Skeletal muscle satellite cell (primary cell): ENCODE measurements around the gene POLD4.

ENCODE experiments used
- H3K27me3 ChIP-seq: 2 replicates; pipeline ENCODE4 v1.7.0; 2013; ENCODE audit warnings: low read length; ENCODE audit not compliant: control insufficient read depth, insufficient read depth
- H3K36me3 ChIP-seq: 2 replicates; pipeline ENCODE4 v1.7.0; 2013; ENCODE audit warnings: mild to moderate bottlenecking, control low read depth, low read length; ENCODE audit not compliant: insufficient read depth
- H3K4me1 ChIP-seq: 2 replicates; pipeline ENCODE4 v1.7.0; 2013; ENCODE audit warnings: low read length; ENCODE audit not compliant: control insufficient read depth, insufficient read depth
- H3K4me2 ChIP-seq: 2 replicates; pipeline ENCODE4 v1.7.0; 2013; ENCODE audit warnings: mild to moderate bottlenecking, low read length
- H3K4me3 ChIP-seq: 2 replicates; pipeline ENCODE4 v1.7.0; 2013; ENCODE audit warnings: low read length
- H3K9ac ChIP-seq: 2 replicates; pipeline ENCODE4 v1.7.0; 2013; ENCODE audit warnings: mild to moderate bottlenecking, low read depth, low read length, moderate library complexity
- H3K9me3 ChIP-seq: replicated peaks from 2 replicates; pipeline ENCODE4 v1.7.0; 2013; ENCODE audit warnings: mild to moderate bottlenecking, control low read depth, low read length

The POLD4 gene

GRCh38 chr11:67366961-67367760, 13.8 kb upstream of the POLD4 start:
- peaks cover 61% of the 10 kb centered on the region for H3K4me1 ChIP-seq
- peak overlapping the region; percentile 47 for H3K9ac ChIP-seq
- peaks cover 46% of the 10 kb centered on the region for H3K36me3 ChIP-seq
- no peaks in the 10 kb centered on the region for H3K9me3 ChIP-seq
- no peak overlapping the region for H3K4me3 ChIP-seq
- H3K4me2 ChIP-seq: peak overlapping the region; percentile 63
- no peaks in the 10 kb centered on the region for H3K27me3 ChIP-seq

- Histone ChIP-seq H3K4me2 (peak overlapping the region; percentile 63), H3K36me3 (peaks cover 52% of the 10 kb centered on the region), H3K9me3 (no peaks in the 10 kb centered on the region), H3K4me1 (peaks cover 58% of the 10 kb centered on the region), H3K27me3 (no peaks in the 10 kb centered on the region), H3K9ac (peak overlapping the region; percentile 47), H3K4me3 (no peak overlapping the region)
Measured at GRCh38 chr11:67366546-67366945, 13.2 kb upstream of the POLD4 start.

GRCh38 chr11:67365736-67366444, 12.5 kb upstream of the POLD4 start:
- H3K4me1 ChIP-seq: peaks cover 51% of the 10 kb centered on the region
- peak overlapping the region; percentile 47 for H3K9ac ChIP-seq

GRCh38 chr11:67364783-67365722, 11.7 kb upstream of the POLD4 start:
- Histone ChIP-seq H3K9ac (no peak overlapping the region), H3K27me3 (no peaks in the 10 kb centered on the region), H3K9me3 (no peaks in the 10 kb centered on the region), H3K4me2 (no peak overlapping the region), H3K4me3 (no peak overlapping the region), H3K36me3 (peaks cover 53% of the 10 kb centered on the region), H3K4me1 (peaks cover 44% of the 10 kb centered on the region)

More at GRCh38 chr11:67365736-67366444, 12.5 kb upstream of the POLD4 start:
- H3K4me2 ChIP-seq: peak overlapping the region; percentile 63
- H3K36me3 ChIP-seq: peaks cover 53% of the 10 kb centered on the region
- no peak overlapping the region for H3K4me3 ChIP-seq
- no peaks in the 10 kb centered on the region for H3K27me3 ChIP-seq
- no peaks in the 10 kb centered on the region for H3K9me3 ChIP-seq

GRCh38 chr11:67364169-67364568, 10.8 kb upstream of the POLD4 start:
- H3K4me1 ChIP-seq: peaks cover 35% of the 10 kb centered on the region
- H3K36me3 ChIP-seq: peaks cover 53% of the 10 kb centered on the region

GRCh38 chr11:67357831-67358670, 4.7 kb upstream of the POLD4 start:
- Histone ChIP-seq H3K4me2 (peak overlapping the region; percentile 30), H3K4me1 (peaks cover 56% of the 10 kb centered on the region), H3K27me3 (no peaks in the 10 kb centered on the region), H3K9me3 (no peaks in the 10 kb centered on the region), H3K9ac (peak overlapping the region; percentile 8), H3K36me3 (peaks cover 19% of the 10 kb centered on the region), H3K4me3 (peak overlapping the region; percentile 8)

More at GRCh38 chr11:67364169-67364568, 10.8 kb upstream of the POLD4 start:
- Histone ChIP-seq H3K9me3 (no peaks in the 10 kb centered on the region), H3K9ac (no peak overlapping the region), H3K27me3 (no peaks in the 10 kb centered on the region), H3K4me3 (no peak overlapping the region), H3K4me2 (no peak overlapping the region)

- Histone ChIP-seq H3K27me3 (no peaks in the 10 kb centered on the region), H3K4me1 (peaks cover 63% of the 10 kb centered on the region), H3K9me3 (no peaks in the 10 kb centered on the region), H3K9ac (peak overlapping the region; percentile 80), H3K4me3 (peak overlapping the region; percentile 8), H3K4me2 (peak overlapping the region; percentile 30), H3K36me3 (peaks cover 9% of the 10 kb centered on the region)
Measured at GRCh38 chr11:67356864-67357561, 3.7 kb upstream of the POLD4 start.

- peak overlapping the region; percentile 80 for H3K9ac ChIP-seq
- no peak overlapping the region for H3K4me2 ChIP-seq
- H3K27me3 ChIP-seq: no peaks in the 10 kb centered on the region
- H3K36me3 ChIP-seq: peaks cover 7% of the 10 kb centered on the region
- H3K4me1 ChIP-seq: peaks cover 66% of the 10 kb centered on the region
- no peak overlapping the region for H3K4me3 ChIP-seq
- no peaks in the 10 kb centered on the region for H3K9me3 ChIP-seq
Measured at GRCh38 chr11:67356387-67356863, 3.1 kb upstream of the POLD4 start.

- Histone ChIP-seq H3K27me3 (no peaks in the 10 kb centered on the region), H3K36me3 (peaks cover 8% of the 10 kb centered on the region), H3K9ac (peak overlapping the region; percentile 80), H3K9me3 (no peaks in the 10 kb centered on the region), H3K4me1 (peaks cover 69% of the 10 kb centered on the region), H3K4me2 (peak overlapping the region; percentile 82), H3K4me3 (peak overlapping the region; percentile 0)
Measured at GRCh38 chr11:67355794-67356386, 2.5 kb upstream of the POLD4 start.
